HCT116 (cell line): ENCODE data around the gene SSNA1. TPM values are rescaled to one million over a fixed set of nuclear protein-coding genes. Genes with fewer than 3 reads are reported as not detected.

Source experiments
- ATAC-seq: fragments of 200-7000 bp; cut with Tn5 transposase; 2 replicates; pipeline ENCODE4 v1.9.1; 2020; ENCODE audit warnings: mild to moderate bottlenecking, moderate library complexity
- BruUV-seq: library from RNA; stranded (reverse); fragments of 400-500 nt; replicated peaks from 2 replicates; lab custom pipeline; 2021; lab: Mats Ljungman, UMichigan
- CTCF ChIA-PET: fragments of 300-600 bp; sonication (Branson Sonifier 250); formaldehyde crosslinking; loops from one replicate; lab custom pipeline; 2021; ENCODE audit warnings: antibody characterized with exemption; lab: Charles Lee
- POLR2A ChIA-PET: fragments of 300-600, 350-600 bp; sonication (Branson Sonifier 250); formaldehyde crosslinking; loops from one replicate; lab custom pipeline; 2021; ENCODE audit warnings: antibody characterized with exemption; lab: Charles Lee
- RAD21 ChIA-PET, 2 experiments: fragments of 300-600 bp; sonication (Branson Sonifier 250); formaldehyde crosslinking; loops; one replicate each; lab custom pipeline; 2023; ENCODE audit warnings: low total read pairs in 2 of 2; ENCODE audit not compliant: uncharacterized antibody in 2 of 2, unreplicated experiment in 2 of 2, low non-redundant PET in 1 of 2; lab: Charles Lee
- DNase-seq: peaks from one replicate; pipeline ENCODE4 v3.0.0-alpha.2; 2010; ENCODE audit warnings: low read depth, low spot score
- H2AFZ ChIP-seq: fragments of 200-600 bp; shearing (Covaris generic), sonication (generic); 2 replicates; pipeline ENCODE4 v1.6.1; 2017; ENCODE audit warnings: low read depth, mixed run types, mixed read lengths, antibody characterized with exemption, low read length; ENCODE audit not compliant: poor library complexity, severe bottlenecking
- H3K27ac ChIP-seq: 2 replicates; pipeline ENCODE4 v1.5.1; 2012; ENCODE audit warnings: low read depth, low read length
- H3K27me3 ChIP-seq: fragments of 200-600 bp; sonication (generic); 2 replicates; pipeline ENCODE4 v1.6.1; 2016; ENCODE audit warnings: mixed run types, low read length, mixed read lengths; ENCODE audit not compliant: insufficient read depth
- H3K36me3 ChIP-seq, 2 experiments: fragments of 200-500 bp in 1 of 2; fragments of 200-600 bp in 1 of 2; sonication (Bioruptor generic) in 1 of 2; sonication (generic) in 1 of 2; 2 replicates each; pipeline versions ENCODE4 v1.5.1 to v1.6.1; 2014 to 2016; ENCODE audit warnings: low read length in 2 of 2, inconsistent platforms in 1 of 2, mixed read lengths in 1 of 2, mixed run types in 1 of 2; ENCODE audit not compliant: insufficient read depth in 2 of 2, control insufficient read depth in 1 of 2
- H3K4me1 ChIP-seq, 2 experiments: fragments of 200-600 bp in 1 of 2; sonication (generic) in 1 of 2; 2 replicates each; pipeline versions ENCODE4 v1.5.1 to v1.6.1; 2012 to 2017; ENCODE audit warnings: low read length in 2 of 2, inconsistent platforms in 1 of 2, mild to moderate bottlenecking in 1 of 2, mixed read lengths in 1 of 2, mixed run types in 1 of 2, moderate library complexity in 1 of 2; ENCODE audit not compliant: insufficient read depth in 2 of 2, control insufficient read depth in 1 of 2
- H3K4me2 ChIP-seq: fragments of 200-600 bp; sonication (generic); 2 replicates; pipeline ENCODE4 v1.6.1; 2017; ENCODE audit warnings: mixed run types, low read length, mixed read lengths
- H3K4me3 ChIP-seq, 2 experiments: fragments of 200-600 bp in 1 of 2; sonication (generic) in 1 of 2; replicated peaks in 1 of 2; 2 replicates each; pipeline ENCODE4 v1.5.1; 2011 to 2016; ENCODE audit warnings: low read length in 2 of 2, control low read depth in 1 of 2, low read depth in 1 of 2, mild to moderate bottlenecking in 1 of 2, mixed read lengths in 1 of 2, mixed run types in 1 of 2
- H3K79me2 ChIP-seq: fragments of 200-600 bp; sonication (generic); 2 replicates; pipeline ENCODE4 v1.6.1; 2017; ENCODE audit warnings: mild to moderate bottlenecking, mixed run types, low read length, moderate library complexity, mixed read lengths; ENCODE audit not compliant: insufficient read depth
- H3K9ac ChIP-seq: fragments of 200-600 bp; sonication (generic); 2 replicates; pipeline ENCODE4 v1.6.1; 2016; ENCODE audit warnings: low read length, mixed read lengths
- H3K9me2 ChIP-seq: fragments of 200-600 bp; sonication (generic), shearing (Covaris generic); 2 replicates; pipeline ENCODE4 v1.6.1; 2017; ENCODE audit warnings: mixed run types, mild to moderate bottlenecking, moderate library complexity; ENCODE audit not compliant: insufficient read depth
- H3K9me3 ChIP-seq, 2 experiments: fragments of 200-500 bp in 1 of 2; fragments of 200-600 bp in 1 of 2; sonication (Bioruptor generic) in 1 of 2; sonication (generic) in 1 of 2; 2 replicates each; pipeline ENCODE4 v1.6.1; 2014 to 2017; ENCODE audit warnings: low read length in 2 of 2, mixed read lengths in 2 of 2, inconsistent platforms in 1 of 2, low read depth in 1 of 2, mild to moderate bottlenecking in 1 of 2, mixed run types in 1 of 2, moderate library complexity in 1 of 2; ENCODE audit not compliant: control insufficient read depth in 1 of 2, insufficient read depth in 1 of 2
- H4K20me1 ChIP-seq: fragments of 200-600 bp; sonication (generic), shearing (Covaris generic); 2 replicates; pipeline ENCODE4 v1.6.1; 2017; ENCODE audit warnings: mixed run types, mild to moderate bottlenecking, moderate library complexity; ENCODE audit not compliant: insufficient read depth
- ATF3 ChIP-seq: IDR thresholded peaks from 2 replicates; pipeline ENCODE4 v1.6.1; 2012
- CEBPB ChIP-seq: IDR thresholded peaks from 2 replicates; pipeline ENCODE4 v1.6.1; 2012; ENCODE audit warnings: low read depth
- EZH2phosphoT487 ChIP-seq: fragments of 200-600 bp; IDR thresholded peaks from 2 replicates; pipeline ENCODE4 v1.6.1; 2018; ENCODE audit warnings: antibody characterized with exemption, borderline replicate concordance
- MAX ChIP-seq: IDR thresholded peaks from 2 replicates; pipeline ENCODE4 v1.6.1; 2012
- REST ChIP-seq: IDR thresholded peaks from 2 replicates; pipeline ENCODE4 v1.6.1; 2012; ENCODE audit warnings: low read depth
- ZFX ChIP-seq: fragments of 450-650 bp; IDR thresholded peaks from 2 replicates; pipeline ENCODE4 v1.6.1; 2017
- ZNF274 ChIP-seq: fragments of 200-500 bp; sonication (Bioruptor generic); IDR thresholded peaks from 2 replicates; pipeline ENCODE4 v1.6.1; 2014; ENCODE audit warnings: mild to moderate bottlenecking, low read depth, low read length, inconsistent platforms
- intact Hi-C: fragments of 100-400 bp; cut with micrococcal nuclease; formaldehyde crosslinking; loops from 2 replicates; pipeline ENCODE4 v1.10.0; 2022
- total RNA-seq: library from RNA; stranded (reverse); gene quantifications from one replicate; pipeline ENCODE4 v1.2.1, GENCODE V29; 2021; ENCODE audit not compliant: unreplicated experiment

SSNA1 gene
- total RNA-seq, 1 experiment from 2014 or later: 84.7 TPM

- H3K9me3 ChIP-seq: no peaks in the 10 kb centered on the region; a peak in 1 of 4 replicates
- H3K27ac ChIP-seq: peak overlapping the region; percentile 47; the same call in 1 of the 2 replicates
- intact Hi-C loops: no loop called here
- no peak overlapping the region for H2AFZ ChIP-seq
- DNase-seq (peak; percentile 79), ATAC-seq (peak; percentile 75)
- ChIA-PET CTCF (interaction anchor here (0.7 to 2.7 kb wide), 17 partner anchors 11 to 1220 kb away, joined by 3 to 15 read pairs (median 6); partner anchors contain the start of genes ANAPC2, MAN1B1, RNF224 and SSNA1), POLR2A (interaction anchor here (0.6 to 3.1 kb wide), 19 partner anchors 11 to 906 kb away, joined by 3 to 20 read pairs (median 3); partner anchors contain the start of genes ANAPC2, LRRC26, NRARP and SSNA1)
- H3K9ac ChIP-seq: peak overlapping the region; percentile 30
- H3K9me2 ChIP-seq: no peaks in the 10 kb centered on the region
- no peak for TF ChIP-seq ZNF274
- no peak for TF ChIP-seq CEBPB
- TF ChIP-seq EZH2phosphoT487: no peak
- TF ChIP-seq ZFX: no peak
- no peak for TF ChIP-seq ATF3
- no peak for TF ChIP-seq MAX
- no peak for TF ChIP-seq REST
- TF ChIP-seq, all 23 proteins: peak for 0
- Histone ChIP-seq H3K36me3 (no peaks in the 10 kb centered on the region), H3K27me3 (no peaks in the 10 kb centered on the region), H4K20me1 (no peaks in the 10 kb centered on the region), H3K79me2 (no peaks in the 10 kb centered on the region), H3K4me3 (no peak overlapping the region), H3K4me2 (0 out of 2 replicates have a peak overlapping the region, but pooled peaks have one; percentile 27), H3K4me1 (peaks cover 12 to 22% of the 10 kb centered on the region in 2 experiments)
- RAD21 ChIA-PET: interaction anchor here (0.6 to 1.2 kb wide), 7 partner anchors 11 to 279 kb away, joined by 3 to 11 read pairs (median 7); partner anchors contain the start of genes ANAPC2 (in 1 of the 2) and SSNA1 (in 1 of the 2)
- BruUV-seq: no TSS peak
Observed at GRCh38 chr9:137150617-137151457, 37.6 kb upstream of the SSNA1 start.
